Activated naive CD4-positive, alpha-beta T cell treated with anti-CD3 and anti-CD28 coated beads, Interleukin-2, amount 10 ng/mL, durations not matched to agents 7 days and 5 days (primary cell): Measurements from ENCODE around the gene TBCC.

ENCODE experiments used
- CTCF ChIA-PET: fragments of 350-600 bp; sonication (Branson Sonifier 250); formaldehyde crosslinking; loops from one replicate; lab custom pipeline; 2021; ENCODE audit warnings: antibody characterized with exemption; lab: Charles Lee
- DNase-seq: peaks from one replicate; pipeline ENCODE4 v3.0.0-alpha.2; 2020
- H3K27ac Mint-ChIP-seq: one replicate; pipeline ENCODE4 v1.8.0; 2021; ENCODE audit warnings: mild to moderate bottlenecking, moderate library complexity, mixed read lengths
- H3K27me3 Mint-ChIP-seq: one replicate; pipeline ENCODE4 v1.8.0; 2021; ENCODE audit warnings: mild to moderate bottlenecking, mixed read lengths
- H3K36me3 Mint-ChIP-seq: one replicate; pipeline ENCODE4 v1.8.0; 2021; ENCODE audit warnings: mixed read lengths
- H3K4me1 Mint-ChIP-seq: one replicate; pipeline ENCODE4 v1.8.0; 2021; ENCODE audit warnings: mixed read lengths
- H3K4me3 Mint-ChIP-seq: one replicate; pipeline ENCODE4 v1.8.0; 2021; ENCODE audit warnings: mild to moderate bottlenecking, moderate library complexity, mixed read lengths
- H3K9me3 Mint-ChIP-seq: one replicate; pipeline ENCODE4 v1.8.0; 2021; ENCODE audit warnings: mixed read lengths

The TBCC gene

GRCh38 chr6:42745640-42746462, at the start of gene TBCC:
TSS of gene TBCC (minus strand) at chr6:42746103. CDS start at chr6:42746073, 30 bp downstream.
- Mint-ChIP-seq H3K36me3 (peaks cover 29% of the 10 kb centered on the region), H3K4me3 (peak within 1 kb of the TSS; percentile 100), H3K27me3 (peaks cover 10% of the 10 kb centered on the region), H3K27ac (peak within 1 kb of the TSS; percentile 100), H3K9me3 (no peaks in the 10 kb centered on the region), H3K4me1 (peaks cover 35% of the 10 kb centered on the region)
- CTCF ChIA-PET, result interaction anchor here (0.6 to 1.8 kb wide), 8 partner anchors 9 to 198 kb away, joined by 3 to 7 read pairs (median 4); partner anchors contain the start of gene RPL7L1
- DNase-seq, result peak; percentile 96

- Mint-ChIP-seq H3K4me3 (no peak overlapping the region), H3K36me3 (peaks cover 6% of the 10 kb centered on the region), H3K4me1 (peaks cover 14% of the 10 kb centered on the region), H3K27me3 (no peaks in the 10 kb centered on the region), H3K9me3 (no peaks in the 10 kb centered on the region), H3K27ac (no peak overlapping the region)
- DNase-seq, result no peak
- CTCF ChIA-PET, result no interaction called here
These were observed 49.7 kb upstream of the TBCC start for GRCh38 chr6:42795651-42796050.

GRCh38 chr6:42791706-42792320, 45.9 kb upstream of the TBCC start:
- Mint-ChIP-seq H3K27ac (no peak overlapping the region), H3K4me1 (peaks cover 25% of the 10 kb centered on the region), H3K9me3 (no peaks in the 10 kb centered on the region), H3K4me3 (no peak overlapping the region), H3K36me3 (peaks cover 21% of the 10 kb centered on the region), H3K27me3 (no peaks in the 10 kb centered on the region)
- DNase-seq, result no peak
- CTCF ChIA-PET, result interaction anchor here (1.1 kb wide), 1 partner anchor 130 kb away, joined by 3 read pairs; no protein-coding TSS in a partner anchor

GRCh38 chr6:42790549-42791181, 44.8 kb upstream of the TBCC start:
- peaks cover 17% of the 10 kb centered on the region for H3K4me1 Mint-ChIP-seq
- DNase-seq, result no peak
- H3K36me3 Mint-ChIP-seq, result peaks cover 21% of the 10 kb centered on the region
- no peaks in the 10 kb centered on the region for H3K9me3 Mint-ChIP-seq
- no peak overlapping the region for H3K27ac Mint-ChIP-seq
- H3K4me3 Mint-ChIP-seq, result no peak overlapping the region
- H3K27me3 Mint-ChIP-seq, result no peaks in the 10 kb centered on the region
- CTCF ChIA-PET, result no interaction called here

GRCh38 chr6:42788671-42789070, 42.8 kb upstream of the TBCC start:
- CTCF ChIA-PET, result no interaction called here
- no peak overlapping the region for H3K4me3 Mint-ChIP-seq
- H3K4me1 Mint-ChIP-seq, result peaks cover 18% of the 10 kb centered on the region

GRCh38 chr6:42787063-42787472, 41.2 kb upstream of the TBCC start:
- Mint-ChIP-seq H3K36me3 (peaks cover 32% of the 10 kb centered on the region), H3K9me3 (no peaks in the 10 kb centered on the region), H3K27ac (no peak overlapping the region), H3K4me1 (peaks cover 18% of the 10 kb centered on the region), H3K27me3 (no peaks in the 10 kb centered on the region), H3K4me3 (no peak overlapping the region)
- DNase-seq, result no peak
- CTCF ChIA-PET, result no interaction called here

More at GRCh38 chr6:42788671-42789070, 42.8 kb upstream of the TBCC start:
- Mint-ChIP-seq H3K9me3 (no peaks in the 10 kb centered on the region), H3K27me3 (no peaks in the 10 kb centered on the region), H3K36me3 (peaks cover 32% of the 10 kb centered on the region), H3K27ac (no peak overlapping the region)
- no peak for DNase-seq

DNA sequence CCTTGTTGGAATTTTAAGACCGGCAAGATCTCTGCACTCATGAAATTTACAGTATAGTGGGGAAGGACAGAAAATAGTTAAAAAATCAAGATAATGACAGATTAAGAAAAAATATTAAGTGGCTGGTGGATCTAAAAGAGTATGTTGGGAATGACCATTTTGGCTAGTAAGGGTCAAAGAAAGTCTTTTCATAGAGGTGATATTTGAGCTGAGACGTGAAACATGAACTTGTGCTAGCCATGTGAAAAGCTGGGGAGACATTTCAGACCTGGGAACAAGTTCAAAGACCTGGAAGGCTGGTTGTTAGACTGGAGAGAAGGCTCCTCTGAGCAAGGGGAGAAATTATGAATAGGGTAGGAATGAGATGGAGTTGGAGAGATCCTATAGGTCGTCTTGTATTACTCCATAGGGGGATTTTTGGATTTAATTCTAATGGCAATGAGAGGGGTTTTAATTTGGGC, 40.7 kb upstream of the TBCC start:
- H3K36me3 Mint-ChIP-seq, result peaks cover 34% of the 10 kb centered on the region
- H3K4me3 Mint-ChIP-seq, result no peak overlapping the region
- DNase-seq, result no peak
- H3K27ac Mint-ChIP-seq, result no peak overlapping the region
- H3K9me3 Mint-ChIP-seq, result no peaks in the 10 kb centered on the region
- H3K27me3 Mint-ChIP-seq, result no peaks in the 10 kb centered on the region
- CTCF ChIA-PET, result no interaction called here
- H3K4me1 Mint-ChIP-seq, result peaks cover 18% of the 10 kb centered on the region

GRCh38 chr6:42784717-42785498, 39.0 kb upstream of the TBCC start:
- H3K27ac Mint-ChIP-seq, result peak overlapping the region; percentile 97
- peaks cover 20% of the 10 kb centered on the region for H3K4me1 Mint-ChIP-seq
- no peak for DNase-seq
- CTCF ChIA-PET, result interaction anchor here (1.4 kb wide), 1 partner anchor 11 kb away, joined by 3 read pairs; no protein-coding TSS in a partner anchor
- peak overlapping the region; percentile 92 for H3K4me3 Mint-ChIP-seq
- H3K36me3 Mint-ChIP-seq, result peaks cover 25% of the 10 kb centered on the region
- H3K9me3 Mint-ChIP-seq, result no peaks in the 10 kb centered on the region
- no peaks in the 10 kb centered on the region for H3K27me3 Mint-ChIP-seq

DNA sequence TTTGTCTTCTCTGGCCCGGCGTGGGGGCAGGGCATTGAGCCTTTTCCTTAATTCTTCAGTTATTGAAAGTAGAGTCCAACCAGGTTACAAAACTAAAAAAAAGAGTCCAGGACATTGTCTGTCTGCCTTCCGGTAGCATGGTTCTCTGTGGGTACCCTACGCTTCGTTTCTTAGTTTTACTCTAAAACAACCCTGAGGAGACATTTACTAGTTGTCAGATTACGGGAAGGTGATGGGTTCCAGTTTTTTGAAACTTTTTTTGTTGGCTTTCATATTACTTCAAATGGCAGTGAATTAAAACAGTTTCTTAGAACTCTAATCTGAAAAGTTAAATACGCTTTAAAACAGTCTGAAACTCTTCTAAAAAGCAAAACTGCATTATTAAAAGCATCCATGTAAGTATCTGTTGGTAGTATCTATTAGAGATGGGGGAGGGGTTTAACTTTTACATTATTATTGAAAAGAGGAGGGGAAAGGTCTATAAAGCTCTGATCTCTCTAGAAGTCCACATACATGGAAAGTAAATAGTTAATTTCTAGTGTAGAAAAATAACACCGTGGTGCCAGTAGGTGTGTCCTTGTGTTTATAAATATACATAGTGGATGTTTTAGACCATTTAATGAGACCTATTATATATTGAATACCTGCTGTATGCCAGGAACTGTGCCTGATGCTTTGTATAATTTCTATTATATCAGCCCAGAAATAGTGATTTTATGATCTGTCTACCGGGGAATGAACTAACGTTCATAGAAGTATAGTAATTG, 38.2 kb upstream of the TBCC start:
- DNase-seq, result no peak
- Mint-ChIP-seq H3K9me3 (no peaks in the 10 kb centered on the region), H3K4me3 (peak overlapping the region; percentile 92), H3K4me1 (peaks cover 23% of the 10 kb centered on the region), H3K27ac (peak overlapping the region; percentile 97), H3K36me3 (peaks cover 24% of the 10 kb centered on the region), H3K27me3 (no peaks in the 10 kb centered on the region)
- CTCF ChIA-PET, result interaction anchor here (1.4 kb wide), 1 partner anchor 10 kb away, joined by 3 read pairs; no protein-coding TSS in a partner anchor

- H3K4me1 Mint-ChIP-seq, result peaks cover 26% of the 10 kb centered on the region
- DNase-seq, result peak; percentile 77
- no peaks in the 10 kb centered on the region for H3K27me3 Mint-ChIP-seq
- no peaks in the 10 kb centered on the region for H3K9me3 Mint-ChIP-seq
- CTCF ChIA-PET, result no interaction called here
- peak overlapping the region; percentile 92 for H3K4me3 Mint-ChIP-seq
- H3K36me3 Mint-ChIP-seq, result peaks cover 20% of the 10 kb centered on the region
- H3K27ac Mint-ChIP-seq, result peak overlapping the region; percentile 97
These were observed 37.4 kb upstream of the TBCC start for GRCh38 chr6:42783177-42783875.

GRCh38 chr6:42782689-42783176, 36.8 kb upstream of the TBCC start:
- Mint-ChIP-seq H3K4me3 (peak overlapping the region; percentile 81), H3K36me3 (peaks cover 19% of the 10 kb centered on the region), H3K4me1 (peaks cover 30% of the 10 kb centered on the region), H3K27ac (peak overlapping the region; percentile 100), H3K27me3 (no peaks in the 10 kb centered on the region), H3K9me3 (no peaks in the 10 kb centered on the region)
- DNase-seq, result peak; percentile 78
- CTCF ChIA-PET, result no interaction called here

GRCh38 chr6:42781796-42782688, 36.1 kb upstream of the TBCC start, which contains the start of gene BICRAL:
TSS of gene BICRAL (plus strand) at chr6:42782052. CDS start at chr6:42822023, 39,971 bp downstream.
- CTCF ChIA-PET, result no interaction called here
- Mint-ChIP-seq H3K9me3 (no peaks in the 10 kb centered on the region), H3K4me1 (peaks cover 37% of the 10 kb centered on the region), H3K4me3 (peak within 1 kb of the TSS; percentile 81), H3K27ac (peak within 1 kb of the TSS; percentile 100), H3K36me3 (peaks cover 24% of the 10 kb centered on the region), H3K27me3 (no peaks in the 10 kb centered on the region)
- peak; percentile 76 for DNase-seq
